ENCODE data around the gene CASTOR1.

The CASTOR1 gene

GRCh38 chr22:30318799-30319419 lies 29.6 kb upstream of the CASTOR1 start:
- DNase-seq, result no peak

- no peak for DNase-seq
Measured at GRCh38 chr22:30317778-30318177, 28.5 kb upstream of the CASTOR1 start.

DNA sequence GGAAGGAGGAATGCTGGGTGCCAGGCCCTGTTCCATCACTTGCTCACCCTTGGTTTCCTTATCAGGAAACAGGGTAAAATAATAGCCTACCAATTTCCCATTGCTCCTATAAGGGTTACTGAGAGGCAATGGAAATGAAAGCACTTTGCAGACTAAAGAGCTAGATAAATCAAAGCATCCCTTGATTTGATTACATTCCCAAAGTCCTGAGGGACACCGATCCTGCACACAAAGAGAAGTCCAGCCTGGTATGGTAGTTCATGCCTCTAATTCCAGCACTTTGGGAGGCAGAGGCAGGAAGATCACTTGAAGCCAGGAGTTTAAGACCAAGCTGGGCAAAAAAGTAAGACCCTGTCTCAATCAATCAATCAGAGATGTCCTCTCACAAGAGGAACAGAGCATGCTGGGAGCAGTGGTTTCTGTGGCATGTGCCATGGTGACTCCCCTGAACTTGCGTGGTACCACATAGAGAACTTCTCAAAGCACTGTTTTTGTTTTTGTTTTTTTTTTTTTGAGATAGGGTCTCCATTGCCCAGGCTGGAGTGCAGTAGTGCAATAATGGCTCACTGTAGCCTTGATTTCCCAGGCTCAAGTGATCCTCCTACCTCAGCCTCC lies 26.8 kb upstream of the CASTOR1 start:
- DNase-seq, result no peak

GRCh38 chr22:30314915-30315314 lies 25.6 kb upstream of the CASTOR1 start:
- no peak for DNase-seq

- no peak for DNase-seq
Measured at GRCh38 chr22:30313527-30314363, 24.4 kb upstream of the CASTOR1 start.

GRCh38 chr22:30312053-30312452 lies 22.7 kb upstream of the CASTOR1 start:
- no peak for DNase-seq

DNA sequence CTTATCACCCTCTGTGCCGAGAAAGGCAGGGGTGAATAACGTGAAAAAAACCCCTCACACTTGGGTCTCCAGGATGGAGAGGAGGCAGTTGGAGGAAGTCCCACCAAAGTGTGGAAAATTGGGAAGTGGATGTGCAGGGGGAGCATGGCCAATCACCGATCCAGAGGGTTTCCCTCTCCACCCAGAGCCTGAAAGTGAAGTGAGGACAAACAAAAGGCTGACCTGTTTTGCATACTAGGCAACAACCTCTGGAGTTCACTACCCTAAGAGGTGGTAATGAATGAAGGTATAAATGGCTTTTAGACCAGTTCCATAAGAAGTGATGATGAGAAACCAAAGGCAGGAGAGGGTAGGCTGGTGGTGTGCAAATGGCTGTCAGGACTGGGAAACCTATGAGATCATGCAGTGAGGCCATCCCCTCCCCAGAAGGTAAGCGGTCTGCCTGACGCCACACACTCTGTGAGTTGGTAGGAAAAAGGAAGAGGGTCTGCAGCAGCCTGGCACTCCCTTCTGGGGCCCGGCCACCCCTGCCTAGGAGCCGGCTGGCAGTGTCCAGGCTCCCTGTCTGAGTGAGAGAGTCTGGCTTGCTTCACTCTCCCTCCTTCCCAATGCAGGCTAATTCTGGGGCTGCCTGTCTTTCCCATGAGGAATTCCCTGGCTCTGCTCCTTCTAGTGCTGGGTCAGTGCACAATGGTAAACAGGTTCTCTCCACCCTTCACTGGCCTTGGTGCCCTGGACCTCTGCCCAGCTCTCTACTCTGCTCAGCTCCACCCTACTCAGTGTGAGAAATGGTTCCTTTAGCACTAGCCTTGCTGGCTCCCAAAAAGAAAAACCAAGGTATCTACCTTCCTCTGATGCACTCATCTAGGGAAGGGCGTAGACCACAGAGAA lies 21.8 kb upstream of the CASTOR1 start:
- DNase-seq, result no peak

- peak; percentile 17 for DNase-seq
Measured at GRCh38 chr22:30309951-30310741, 20.8 kb upstream of the CASTOR1 start.

DNA sequence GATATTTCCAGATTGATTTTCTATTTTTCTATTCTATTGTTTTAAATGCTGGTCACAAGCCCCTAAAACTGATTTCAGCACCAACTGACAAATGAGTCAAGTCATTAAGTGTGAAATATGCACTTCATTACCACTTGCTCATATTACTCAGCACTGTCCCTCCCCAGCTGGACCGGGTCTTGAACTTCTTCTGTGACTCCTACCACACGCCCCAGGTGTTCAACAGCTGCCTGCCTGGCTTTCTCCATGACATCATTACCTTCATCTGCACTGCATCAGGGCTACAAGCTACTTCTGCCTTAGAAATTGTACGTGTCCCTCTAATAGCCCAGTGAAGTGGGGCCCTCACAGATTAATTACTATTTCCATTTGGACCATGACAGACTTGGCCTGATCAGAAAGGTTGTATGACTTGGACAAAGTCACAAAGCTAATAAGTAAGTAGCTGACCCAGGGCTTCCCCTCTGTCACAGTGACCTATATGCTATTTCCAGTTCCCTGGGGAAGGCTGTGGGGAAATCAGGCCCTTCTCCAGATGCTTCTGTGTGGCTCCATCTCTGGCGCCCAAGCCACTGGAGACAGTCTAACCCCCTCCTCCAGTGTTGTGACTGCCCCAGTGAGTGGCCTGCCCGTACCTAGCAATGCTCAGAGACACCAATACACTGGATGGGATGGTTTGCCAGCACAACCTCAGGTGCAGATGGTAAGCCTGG lies 19.4 kb upstream of the CASTOR1 start:
- no peak for DNase-seq

DNA sequence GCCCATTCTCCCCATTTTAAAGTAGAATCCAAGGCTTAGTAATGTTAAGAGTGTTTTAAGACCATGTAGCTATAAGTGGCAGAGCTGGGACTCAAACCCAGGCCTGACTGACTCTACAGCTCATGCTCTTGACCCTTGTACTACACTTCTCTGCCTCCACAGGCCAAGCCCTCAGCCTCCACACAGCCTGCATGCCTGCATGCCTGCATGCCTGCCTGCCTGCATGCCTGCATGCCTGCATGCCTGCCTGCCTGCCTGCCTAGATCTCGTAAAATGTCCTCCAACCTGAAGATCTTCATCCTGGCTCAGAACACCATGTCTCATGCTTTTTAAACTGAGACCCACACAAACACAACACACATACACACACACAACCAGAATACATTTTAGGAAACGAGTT lies 18.8 kb upstream of the CASTOR1 start:
- no peak for DNase-seq

DNA sequence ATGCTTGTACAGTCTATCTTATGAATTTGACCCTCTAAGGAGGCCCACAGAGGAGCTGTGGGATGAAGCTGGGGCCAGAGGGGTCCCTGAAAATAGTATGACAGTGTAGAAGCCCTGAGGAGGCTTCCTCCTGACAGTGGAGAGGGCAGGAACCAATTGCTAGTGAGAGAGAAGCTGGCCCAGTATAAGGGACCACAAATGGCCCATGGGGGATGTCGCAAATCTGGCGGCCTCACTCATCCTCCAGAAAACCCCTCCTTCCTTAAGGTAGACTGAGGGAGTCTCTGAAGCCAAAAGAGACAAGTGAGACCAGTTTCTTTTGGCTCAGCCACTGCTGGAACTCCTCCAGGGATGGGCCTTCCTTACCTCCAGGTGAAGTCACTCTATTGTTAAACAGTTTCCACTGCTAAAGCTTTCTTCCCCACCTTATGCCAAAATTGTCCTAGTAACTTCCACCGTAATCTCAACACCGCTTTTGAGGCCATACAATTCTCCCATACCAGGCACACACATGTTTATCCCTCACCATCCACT lies 17.8 kb upstream of the CASTOR1 start:
- DNase-seq, result no peak

DNA sequence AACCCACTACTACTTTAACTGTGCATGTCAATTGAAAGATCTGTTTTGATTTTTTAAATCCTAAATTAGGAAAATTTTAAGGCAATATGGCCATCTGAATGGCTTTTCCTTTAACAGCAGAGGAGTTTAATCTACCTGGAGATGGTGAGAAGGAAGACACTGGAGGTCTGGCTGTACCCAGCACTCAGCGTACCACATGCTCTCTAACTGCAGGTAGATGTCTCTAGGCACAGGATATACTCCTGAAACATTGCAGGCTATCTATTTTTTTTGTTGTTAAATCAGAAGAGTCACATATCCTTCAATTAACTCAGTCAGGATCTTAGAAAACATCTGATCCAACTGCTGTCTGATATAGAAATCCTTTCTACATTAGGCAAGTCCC lies 17.3 kb upstream of the CASTOR1 start:
- no peak for DNase-seq

- no peak for DNase-seq
Measured at GRCh38 chr22:30305906-30306626, 16.8 kb upstream of the CASTOR1 start.

- no peak for DNase-seq
Measured at GRCh38 chr22:30305519-30305905, 16.2 kb upstream of the CASTOR1 start.

DNA sequence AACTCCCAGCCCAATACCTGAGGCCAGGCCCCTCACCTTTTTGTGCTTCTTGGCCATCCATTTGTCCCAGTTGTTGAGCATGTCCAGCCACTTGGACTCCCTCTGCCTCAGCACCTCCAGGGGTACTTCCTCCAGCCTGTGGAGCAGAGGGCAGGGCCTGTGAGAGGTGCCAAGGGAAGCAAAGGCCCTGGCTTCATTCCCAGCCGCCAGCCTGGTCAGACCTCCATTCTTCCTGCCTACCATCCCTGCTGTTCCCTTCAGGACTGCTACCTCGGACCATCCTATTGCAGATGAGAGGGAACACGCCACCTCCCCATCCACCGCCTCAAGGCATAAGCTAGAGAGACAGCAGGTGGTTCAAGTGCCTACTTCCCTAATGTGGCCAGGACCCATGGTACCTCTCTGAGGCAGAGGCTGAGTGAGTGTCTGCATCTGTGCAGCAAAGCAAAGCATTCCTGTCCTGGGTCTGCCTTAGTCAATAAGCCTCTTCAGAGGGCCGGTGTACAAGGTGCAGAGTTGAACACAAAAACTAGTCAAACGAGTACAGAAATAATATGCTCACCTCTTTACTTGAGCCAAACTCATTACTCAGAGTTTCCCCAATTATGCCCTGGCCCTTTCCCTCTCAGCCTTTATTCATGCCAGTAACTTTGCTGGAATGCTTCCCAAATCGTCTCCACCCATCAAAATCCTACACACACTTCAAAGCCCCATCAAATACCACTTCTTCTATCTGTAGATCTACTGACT lies 15.4 kb upstream of the CASTOR1 start:
- DNase-seq, result peak; percentile 27

DNA sequence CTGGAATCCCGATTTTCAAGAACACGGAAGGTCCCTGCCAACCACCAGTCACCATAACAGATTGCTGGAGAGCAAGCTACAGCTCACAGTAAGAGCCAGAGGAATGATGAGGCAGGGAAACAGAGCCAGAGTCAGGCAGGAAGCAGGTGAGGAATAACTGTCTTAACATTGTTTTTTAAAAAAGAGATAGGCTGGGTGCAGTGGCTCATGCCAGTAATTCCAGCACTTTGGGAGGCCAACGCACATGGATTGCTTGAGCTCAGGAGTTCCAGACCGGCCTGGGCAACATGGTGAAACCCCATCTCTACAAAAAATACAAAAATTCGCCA lies 13.5 kb upstream of the CASTOR1 start:
- no peak for DNase-seq

GRCh38 chr22:30301995-30302809 lies 12.9 kb upstream of the CASTOR1 start:
- DNase-seq, result no peak

- no peak for DNase-seq
Measured at GRCh38 chr22:30299322-30299721, 10.0 kb upstream of the CASTOR1 start.

Data from NCI-H510A treated with DMSO at 0.1 percent for 48 hours (cell line).